HG02610 (cell line): ENCODE results near the gene N4BP3.
A peak's percentile ranks its signal among the peaks of the same experiment; 100 is the strongest.
"Not testable (repeated sequence)": the region's sequence is repeated elsewhere in the genome, so short reads cannot be mapped to it uniquely, and the experiment has no call there.

Source experiments
- ATAC-seq: cut with Tn5 transposase; IDR thresholded peaks from one replicate; pipeline ENCODE4 v1.9.1; 2021; ENCODE audit warnings: mild to moderate bottlenecking, moderate library complexity; ENCODE audit not compliant: unreplicated experiment

The N4BP3 gene, protein sequence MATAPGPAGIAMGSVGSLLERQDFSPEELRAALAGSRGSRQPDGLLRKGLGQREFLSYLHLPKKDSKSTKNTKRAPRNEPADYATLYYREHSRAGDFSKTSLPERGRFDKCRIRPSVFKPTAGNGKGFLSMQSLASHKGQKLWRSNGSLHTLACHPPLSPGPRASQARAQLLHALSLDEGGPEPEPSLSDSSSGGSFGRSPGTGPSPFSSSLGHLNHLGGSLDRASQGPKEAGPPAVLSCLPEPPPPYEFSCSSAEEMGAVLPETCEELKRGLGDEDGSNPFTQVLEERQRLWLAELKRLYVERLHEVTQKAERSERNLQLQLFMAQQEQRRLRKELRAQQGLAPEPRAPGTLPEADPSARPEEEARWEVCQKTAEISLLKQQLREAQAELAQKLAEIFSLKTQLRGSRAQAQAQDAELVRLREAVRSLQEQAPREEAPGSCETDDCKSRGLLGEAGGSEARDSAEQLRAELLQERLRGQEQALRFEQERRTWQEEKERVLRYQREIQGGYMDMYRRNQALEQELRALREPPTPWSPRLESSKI

DNA sequence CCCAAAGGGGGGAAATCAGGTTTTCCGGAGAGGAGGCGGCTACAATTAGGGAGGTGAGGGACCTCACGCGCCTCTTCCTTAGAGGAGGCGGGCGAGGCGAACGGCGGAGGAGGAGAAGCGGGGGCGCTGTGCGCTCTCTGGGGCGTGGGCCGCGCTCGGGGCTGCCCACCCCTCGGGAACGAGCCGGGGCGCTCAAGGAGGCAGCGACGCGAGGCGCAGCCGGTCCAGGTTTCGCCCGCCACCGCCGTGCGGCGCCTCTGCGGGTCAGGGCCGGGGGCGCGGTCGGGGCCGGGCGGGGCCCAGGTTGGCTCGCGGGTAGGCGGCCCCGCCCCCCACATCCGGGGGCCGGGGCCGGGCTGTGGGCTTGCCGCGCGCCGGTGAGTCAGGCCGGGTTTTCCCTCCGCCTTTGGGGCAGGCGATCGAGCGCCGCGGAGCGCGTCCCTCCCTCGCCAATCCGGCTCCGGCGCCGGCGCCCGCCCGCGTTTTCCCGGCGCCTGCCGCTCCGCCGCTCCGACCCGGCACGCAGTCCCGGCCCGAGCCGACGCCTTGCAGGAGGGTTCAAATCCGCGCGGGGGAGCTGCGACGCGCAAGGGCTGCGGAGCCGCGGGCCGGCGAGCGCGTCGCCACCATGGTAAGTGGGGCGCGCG lies at the start of gene N4BP3:
N4BP3 (plus strand) TSS at position 392 of the 647 bp plus-strand sequence. CDS start 6,052 bp downstream, outside the sequence.
- ATAC-seq: peak; percentile 57

GRCh38 chr5:178067755-178068154 lies 45.6 kb upstream of the N4BP3 start:
- ATAC-seq: no peak

DNA sequence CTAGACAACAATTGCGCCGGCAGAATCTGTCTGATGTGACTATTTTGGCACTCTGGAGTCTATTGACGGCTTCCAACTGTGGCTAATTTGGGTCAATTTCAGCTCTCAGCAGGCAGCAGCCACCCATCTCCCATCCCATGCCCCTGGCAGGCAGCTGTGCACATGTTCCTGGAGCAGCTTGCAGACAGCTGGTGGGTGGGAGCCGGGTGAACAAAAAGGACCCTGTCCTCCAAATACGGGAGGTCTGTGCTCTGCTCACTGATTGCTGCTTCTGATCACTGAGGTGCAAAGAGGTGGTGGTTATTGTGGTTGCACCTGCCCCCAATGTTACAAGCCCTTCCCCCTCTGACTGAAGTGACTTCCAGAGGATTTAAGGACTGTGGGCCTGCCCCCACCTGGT lies 45.0 kb upstream of the N4BP3 start:
- no peak for ATAC-seq

DNA sequence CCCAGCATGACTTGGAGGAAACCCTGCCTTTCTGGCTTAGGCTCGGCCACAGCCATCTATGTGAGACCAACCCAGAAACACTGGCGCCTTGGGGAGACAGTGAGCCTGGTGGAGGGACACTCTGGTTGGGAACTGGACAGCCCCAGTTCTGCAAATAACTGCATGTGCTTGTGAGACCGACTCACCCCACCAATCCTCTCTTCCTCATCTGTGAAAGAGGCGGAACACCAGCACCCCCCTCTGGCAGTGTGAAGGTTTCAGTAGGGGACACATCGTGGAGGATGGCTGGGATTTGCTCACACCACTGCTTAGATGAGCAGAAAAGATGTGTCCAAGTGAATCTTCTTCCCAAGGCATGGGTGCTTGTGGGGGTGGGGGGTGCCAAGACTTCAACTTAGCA lies 43.4 kb upstream of the N4BP3 start:
- ATAC-seq: no peak

DNA sequence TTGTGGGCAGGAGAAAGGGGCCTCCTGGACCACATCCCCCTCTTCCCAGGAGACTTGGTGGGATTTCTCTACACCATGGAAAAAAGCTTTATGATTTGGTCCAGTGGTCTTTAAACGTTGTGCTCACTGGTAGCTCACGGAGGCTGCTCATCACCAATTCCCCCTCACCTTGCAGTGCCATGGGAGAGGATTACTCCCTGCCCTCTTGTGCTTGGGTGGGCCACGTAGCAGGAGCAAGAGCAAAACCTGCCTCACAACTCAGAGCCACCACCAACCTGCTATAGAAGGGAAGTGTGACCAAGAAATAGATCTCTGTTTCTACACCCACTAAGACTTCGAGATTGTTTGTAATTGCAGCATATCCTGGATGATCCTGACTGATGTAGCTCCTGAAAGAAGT lies 42.2 kb upstream of the N4BP3 start:
- no peak for ATAC-seq

DNA sequence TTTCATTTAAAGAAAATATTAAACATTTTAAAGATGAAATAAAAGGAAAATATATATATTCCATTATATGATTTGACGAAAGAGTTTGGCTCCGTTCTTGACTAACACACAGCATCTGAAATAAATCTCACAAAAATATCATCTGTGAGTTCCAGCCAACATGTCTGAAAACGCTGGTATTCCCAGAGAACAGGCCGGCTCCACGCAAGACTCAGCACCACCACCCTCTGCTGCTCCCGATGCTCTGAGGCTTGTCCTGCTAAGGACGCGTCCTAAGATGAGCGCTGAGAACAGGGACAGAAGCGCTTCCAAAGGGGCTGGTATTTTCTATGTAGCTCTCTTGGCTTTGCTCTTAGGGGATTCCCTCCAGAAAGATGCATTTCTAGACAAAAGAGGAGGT lies 40.6 kb upstream of the N4BP3 start:
- no peak for ATAC-seq

GRCh38 chr5:178074266-178074952 lies 38.9 kb upstream of the N4BP3 start:
- ATAC-seq: no peak

DNA sequence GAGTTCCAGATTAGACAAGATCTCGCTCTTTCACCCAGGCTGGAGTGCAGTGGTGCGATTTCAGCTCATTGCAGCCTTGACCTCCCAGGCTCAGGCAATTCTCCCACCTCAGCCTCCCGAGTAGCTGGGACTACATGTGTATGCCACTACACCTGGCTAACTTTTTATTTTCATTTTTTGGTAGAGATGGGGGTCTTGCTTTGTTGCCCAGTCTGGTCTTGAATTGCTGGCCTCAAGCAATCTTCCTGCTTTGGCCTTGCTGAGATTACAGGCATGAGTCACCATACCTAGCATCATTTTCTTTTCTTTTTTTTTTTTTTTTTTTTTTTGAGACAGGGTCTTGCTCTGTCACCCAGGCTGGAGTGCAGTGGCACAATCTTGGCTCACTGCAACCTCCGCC lies 36.4 kb upstream of the N4BP3 start:
- not testable (repeated sequence) for ATAC-seq

GRCh38 chr5:178077751-178078150 lies 35.6 kb upstream of the N4BP3 start:
- ATAC-seq: no peak

- no peak for ATAC-seq
Observed at GRCh38 chr5:178078197-178079010, 34.9 kb upstream of the N4BP3 start.

DNA sequence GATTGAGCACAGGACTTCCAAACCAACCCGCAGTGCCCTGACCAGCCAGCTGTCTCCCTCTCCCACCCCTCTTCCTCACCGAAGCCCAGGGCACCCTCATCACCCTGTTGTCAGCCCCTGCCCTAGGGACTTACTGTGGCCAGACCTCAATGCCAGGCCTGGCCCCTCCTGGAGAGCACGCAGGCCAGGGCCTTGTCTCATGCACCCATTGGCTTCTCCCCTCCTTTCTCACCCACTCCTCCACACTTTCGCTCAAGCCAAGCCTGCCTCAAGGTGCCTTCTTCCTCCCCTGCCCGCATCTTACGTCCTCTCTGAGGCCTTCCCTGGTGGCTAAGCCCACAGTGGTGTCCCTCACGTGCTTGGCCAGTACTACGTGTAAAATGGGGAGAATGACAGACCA lies 33.3 kb upstream of the N4BP3 start:
- ATAC-seq: no peak

GRCh38 chr5:178080618-178081410 lies 32.5 kb upstream of the N4BP3 start:
- ATAC-seq: no peak

- no peak for ATAC-seq
Observed at GRCh38 chr5:178081571-178082243, 31.6 kb upstream of the N4BP3 start.

GRCh38 chr5:178083922-178084321 lies 29.4 kb upstream of the N4BP3 start:
- no peak for ATAC-seq

DNA sequence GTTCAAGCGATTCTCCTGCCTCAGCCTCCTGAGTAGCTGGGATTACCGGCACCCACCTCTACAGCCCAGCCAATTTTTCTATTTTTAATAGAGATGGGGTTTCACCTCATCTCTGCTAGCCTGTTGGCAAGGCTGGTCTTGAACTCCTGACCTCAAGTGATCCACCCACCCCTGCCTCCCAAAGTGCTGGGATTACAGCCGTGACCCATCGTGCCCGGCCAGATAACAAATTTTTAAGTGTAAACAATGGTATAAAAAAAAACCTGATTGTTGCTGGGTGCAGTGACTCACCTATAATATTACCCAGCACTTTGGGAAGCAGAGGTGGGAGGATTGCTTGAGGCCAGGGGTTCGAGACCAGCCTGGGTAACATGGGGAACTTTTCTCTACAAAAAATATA lies 28.0 kb upstream of the N4BP3 start:
- ATAC-seq: no peak

DNA sequence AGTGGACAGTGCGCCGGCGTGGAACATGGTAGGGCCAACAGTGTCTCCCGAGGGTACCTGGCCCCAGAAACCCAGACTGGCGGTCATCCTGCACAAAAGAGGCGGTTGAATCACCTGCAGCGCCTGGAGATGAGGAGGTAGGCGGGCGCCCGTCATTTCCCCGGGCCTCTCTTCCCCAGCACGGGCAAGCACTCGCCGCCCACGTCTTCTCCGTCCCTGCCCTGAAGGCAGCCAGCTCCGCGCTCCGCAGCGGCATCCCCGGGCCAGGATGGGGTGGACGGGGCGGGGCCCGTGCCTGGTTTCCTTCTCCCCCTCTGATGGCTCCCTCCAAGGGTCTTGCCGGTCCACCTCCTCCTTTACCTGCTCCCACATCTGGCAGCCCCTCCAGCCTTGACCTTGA lies 27.1 kb upstream of the N4BP3 start:
- ATAC-seq: no peak

GRCh38 chr5:178087199-178087598 lies 26.1 kb upstream of the N4BP3 start:
- ATAC-seq: not testable (repeated sequence)

- ATAC-seq: no peak
Observed at GRCh38 chr5:178090856-178091255, 22.5 kb upstream of the N4BP3 start.

DNA sequence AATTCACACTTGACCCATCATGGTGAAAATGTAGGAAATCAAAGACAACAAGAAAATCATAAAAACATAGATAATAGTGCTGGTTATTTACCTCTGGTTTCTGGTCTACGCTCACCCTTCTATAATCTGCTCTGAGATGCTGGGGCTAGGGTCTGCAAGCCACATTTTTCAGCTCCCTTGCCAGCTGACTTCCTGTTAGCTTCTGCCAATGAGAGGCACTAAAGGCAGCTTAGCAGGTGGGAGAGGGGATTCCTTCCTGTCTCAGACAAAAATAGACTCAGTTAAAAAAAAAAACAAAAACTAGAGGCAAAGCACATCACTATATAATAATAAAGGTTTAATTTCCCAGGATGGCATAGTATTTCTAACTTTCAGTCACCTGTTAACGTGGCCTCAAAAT lies 20.2 kb upstream of the N4BP3 start:
- ATAC-seq: no peak
